Keratinocyte (primary cell): ENCODE data around the gene ACTR3C. TPM values are rescaled to one million over a fixed set of nuclear protein-coding genes. Genes with fewer than 3 reads are reported as not detected.

Source experiments
- DNase-seq: peaks from one replicate; pipeline ENCODE4 v3.0.0-alpha.2; 2011; ENCODE audit warnings: low read depth, missing footprints, low spot score
- FAIRE-seq: peaks from 2 replicates; lab custom pipeline; 2011; peaks lifted over from hg19 to GRCh38; lab: Jason Lieb, UNC
- H2AFZ ChIP-seq: 2 replicates; pipeline ENCODE4 v1.6.0; 2012; ENCODE audit warnings: low read length, control low read depth, inconsistent platforms; ENCODE audit not compliant: control insufficient read depth
- H3K27ac ChIP-seq: 2 replicates; pipeline ENCODE4 v1.5.1; 2011; ENCODE audit warnings: low read length; ENCODE audit not compliant: control insufficient read depth, insufficient read depth
- H3K27me3 ChIP-seq: 3 replicates; pipeline ENCODE4 v1.6.0; 2011; ENCODE audit warnings: low read length; ENCODE audit not compliant: control insufficient read depth, insufficient read depth; ENCODE audit errors: extremely low read depth
- H3K36me3 ChIP-seq, 2 experiments: 2 replicates in 1 of 2; 3 replicates in 1 of 2; pipeline ENCODE4 v1.5.1; 2011; ENCODE audit warnings: low read length in 2 of 2, mild to moderate bottlenecking in 1 of 2; ENCODE audit not compliant: control insufficient read depth in 2 of 2, insufficient read depth in 2 of 2; ENCODE audit errors: extremely low read depth in 1 of 2
- H3K4me1 ChIP-seq: 3 replicates; pipeline ENCODE4 v1.5.1; 2011; ENCODE audit warnings: low read length; ENCODE audit not compliant: control insufficient read depth, insufficient read depth; ENCODE audit errors: extremely low read depth
- H3K4me2 ChIP-seq: 3 replicates; pipeline ENCODE4 v1.6.0; 2011; ENCODE audit warnings: low read depth, low read length; ENCODE audit not compliant: control insufficient read depth, insufficient read depth; ENCODE audit errors: extremely low read depth
- H3K4me3 ChIP-seq, 3 experiments: fragments of 200-600 bp in 1 of 3; sonication (generic) in 1 of 3; 2 replicates in 2 of 3; 3 replicates in 1 of 3; pipeline ENCODE4 v1.5.1; 2011 to 2016; ENCODE audit warnings: low read length in 3 of 3, mild to moderate bottlenecking in 3 of 3, control low read depth in 2 of 3, inconsistent platforms in 1 of 3, low read depth in 1 of 3, mixed read lengths in 1 of 3, mixed run types in 1 of 3, moderate library complexity in 1 of 3; ENCODE audit not compliant: control insufficient read depth in 2 of 3, insufficient read depth in 2 of 3; ENCODE audit errors: extremely low read depth in 1 of 3
- H3K79me2 ChIP-seq: 2 replicates; pipeline ENCODE4 v1.6.0; 2012; ENCODE audit warnings: low read length; ENCODE audit not compliant: control insufficient read depth, insufficient read depth
- H3K9ac ChIP-seq: 3 replicates; pipeline ENCODE4 v1.6.0; 2011; ENCODE audit warnings: low read length; ENCODE audit not compliant: control insufficient read depth, insufficient read depth; ENCODE audit errors: extremely low read depth
- H3K9me1 ChIP-seq: 3 replicates; pipeline ENCODE4 v1.6.0; 2011; ENCODE audit warnings: low read length; ENCODE audit not compliant: control insufficient read depth, insufficient read depth; ENCODE audit errors: extremely low read depth
- H3K9me3 ChIP-seq: 2 replicates; pipeline ENCODE4 v1.5.1; 2012; ENCODE audit warnings: low read depth, low read length; ENCODE audit not compliant: control insufficient read depth
- H4K20me1 ChIP-seq: 3 replicates; pipeline ENCODE4 v1.6.0; 2011; ENCODE audit warnings: low read length; ENCODE audit not compliant: control insufficient read depth, insufficient read depth; ENCODE audit errors: extremely low read depth
- CTCF ChIP-seq, 3 experiments: IDR thresholded peaks in 1 of 3; conservative IDR thresholded peaks in 1 of 3; optimal IDR thresholded peaks in 1 of 3; 2 replicates in 2 of 3; 3 replicates in 1 of 3; pipeline versions ENCODE3 to v1.5.1; 2011; ENCODE audit warnings: low read length in 3 of 3, mild to moderate bottlenecking in 3 of 3, moderate library complexity in 2 of 3, control low read depth in 1 of 3, inconsistent platforms in 1 of 3; ENCODE audit not compliant: insufficient read depth in 2 of 3; ENCODE audit errors: extremely low read depth in 1 of 3
- EZH2 ChIP-seq: IDR thresholded peaks from one replicate; pipeline ENCODE4 v1.6.1; 2012; ENCODE audit warnings: inconsistent platforms, mild to moderate bottlenecking, low read length, moderate library complexity
- dilution Hi-C: fragments of 300-500 bp; cut with MboI; formaldehyde crosslinking; loops from one replicate; pipeline ENCODE4 v1.7.0; 2020; ENCODE audit warnings: low sequenced_read_pairs; ENCODE audit not compliant: extremely low pct_ligation_motif_present
- polyA plus RNA-seq, 5 experiments: library from polyadenylated mRNA; depleted of rRNA in 3 of 5; stranded (reverse) in 3 of 5; stranded (forward) in 1 of 5; unstranded in 1 of 5; fragments of >200 nt; gene quantifications; 1 replicate in 1 of 5; 2 replicates in 3 of 5; 3 replicates in 1 of 5; pipeline versions ENCODE4 v1.2.1 to v1.2.3, GENCODE V29; 2011 to 2012; ENCODE audit warnings: missing spikeins in 2 of 5, low read depth in 1 of 5, low replicate concordance in 1 of 5

The ACTR3C gene
- polyA plus RNA-seq, 1 donor (not counting 4 experiments of a cell fraction or from before 2014, with no cell fraction given), result 1.3 TPM

GRCh38 chr7:150325901-150326300 is 2.6 kb upstream of the ACTR3C start:
- TF ChIP-seq EZH2, result no peak
- TF ChIP-seq CTCF (optimal IDR thresholded peaks at IDR 0.05 in 1 of 3, IDR thresholded peaks at IDR 0.05 in 1 of 3, conservative IDR thresholded peaks at IDR 0.05 in 1 of 3; ENCODE audit: extremely low read depth in 1 of 3, insufficient read depth in 2 of 3, low read length in 3 of 3), result no peak
- Histone ChIP-seq H3K9me3 (no peaks in the 10 kb centered on the region), H3K27ac (no peak overlapping the region), H3K36me3 (no peaks in the 10 kb centered on the region), H3K27me3 (no peaks in the 10 kb centered on the region), H3K4me1 (peaks cover 20% of the 10 kb centered on the region), H3K9me1 (no peaks in the 10 kb centered on the region), H3K79me2 (no peaks in the 10 kb centered on the region), H4K20me1 (no peaks in the 10 kb centered on the region), H2AFZ (no peak overlapping the region), H3K9ac (no peak overlapping the region), H3K4me3 (no peak overlapping the region), H3K4me2 (no peak overlapping the region)
- FAIRE-seq, result no peak
- DNase-seq, result no peak
- dilution Hi-C loops, result no loop called here

DNA sequence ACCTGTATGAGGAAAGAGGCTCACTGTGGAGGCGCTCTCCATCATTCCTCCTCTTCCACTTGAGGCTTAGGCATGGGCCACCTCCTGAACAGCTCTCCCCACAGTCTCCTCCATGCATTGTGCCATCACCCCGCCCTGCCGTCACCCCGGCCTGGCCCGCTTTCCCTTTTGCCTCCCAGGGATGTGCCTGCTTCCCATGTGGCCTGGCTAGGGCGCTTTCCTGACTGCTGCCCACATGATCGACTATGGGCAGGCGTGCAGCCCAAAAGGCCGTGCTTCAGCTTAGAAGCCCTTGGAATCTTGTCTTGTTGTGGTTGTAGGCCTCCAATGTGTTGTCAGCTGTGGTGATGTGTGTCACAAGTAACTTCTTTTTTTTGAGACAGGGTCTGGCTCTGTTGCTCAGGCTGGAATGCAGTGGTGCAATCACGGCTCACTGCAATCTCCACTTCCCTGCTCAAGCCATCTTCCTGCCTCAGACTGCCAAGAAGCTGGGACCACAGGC is 1.8 kb upstream of the ACTR3C start:
- no peaks in the 10 kb centered on the region for H3K36me3 ChIP-seq
- no peak overlapping the region for H3K9ac ChIP-seq
- H3K79me2 ChIP-seq, result no peaks in the 10 kb centered on the region
- no peak for DNase-seq
- peaks cover 22% of the 10 kb centered on the region for H3K4me1 ChIP-seq
- no peak for TF ChIP-seq EZH2
- no peak for TF ChIP-seq CTCF (optimal IDR thresholded peaks at IDR 0.05 in 1 of 3, IDR thresholded peaks at IDR 0.05 in 1 of 3, conservative IDR thresholded peaks at IDR 0.05 in 1 of 3; ENCODE audit: extremely low read depth in 1 of 3, insufficient read depth in 2 of 3, low read length in 3 of 3)
- H3K27ac ChIP-seq, result no peak overlapping the region
- H3K4me3 ChIP-seq, result no peak overlapping the region
- H3K9me3 ChIP-seq, result no peaks in the 10 kb centered on the region
- H4K20me1 ChIP-seq, result no peaks in the 10 kb centered on the region
- no peak for FAIRE-seq
- no peak overlapping the region for H3K4me2 ChIP-seq
- H2AFZ ChIP-seq, result no peak overlapping the region
- H3K27me3 ChIP-seq, result no peaks in the 10 kb centered on the region
- H3K9me1 ChIP-seq, result no peaks in the 10 kb centered on the region
- dilution Hi-C loops, result no loop called here
